ENCODE results near the gene MINDY1. TPM values are rescaled to one million over a fixed set of nuclear protein-coding genes. Genes with fewer than 3 reads are reported as not detected.
A peak's percentile ranks its signal among the peaks of the same experiment; 100 is the strongest.

Gene MINDY1
- total RNA-seq, 1 experiment from 2014 or later, result 6.8 TPM

DNA sequence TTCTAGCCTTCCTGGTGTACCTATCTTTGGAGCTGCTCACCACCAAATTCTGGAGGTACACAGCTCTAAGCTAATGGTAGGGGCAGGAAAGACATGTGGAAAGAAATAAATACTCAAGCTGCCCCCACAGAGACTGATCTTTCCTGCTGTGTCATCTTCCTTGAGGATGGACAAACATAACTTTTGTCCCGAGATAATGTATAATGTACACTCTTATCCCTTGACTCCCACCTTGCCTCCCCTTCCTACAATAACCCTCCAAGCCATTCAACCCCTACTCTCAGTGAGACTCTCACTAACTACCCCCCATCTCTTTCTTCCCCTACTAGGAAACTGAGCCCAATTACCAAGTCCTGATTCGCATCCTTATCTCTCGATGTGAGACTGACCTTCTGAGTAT, 12.5 kb downstream of the MINDY1 start:
- Mint-ChIP-seq H3K4me3 (no peak overlapping the region), H3K36me3 (ENCODE audit: insufficient read depth in 1 of 3, low read depth in 3 of 3) (peaks cover 0 to 6% (median 5%) of the 10 kb centered on the region in 3 experiments; a peak in 3 of 7 replicates), H3K9me3 (no peaks in the 10 kb centered on the region; a peak in 1 of 5 replicates), H3K4me1 (peaks cover 5% of the 10 kb centered on the region in 2 experiments), H3K27me3 (ENCODE audit: low read depth) (no peaks in the 10 kb centered on the region), H3K27ac (0 out of 7 replicates have a peak overlapping the region, but pooled peaks of 1 of the 3 experiments have one; percentile 6)
- no peak overlapping the region for H4K8ac ChIP-seq (replicated peaks; ENCODE audit: insufficient read length, low read depth, low read length)
- no peak overlapping the region for H3T11ph ChIP-seq (ENCODE audit: low read length)
- no peak overlapping the region for H3K4me2 ChIP-seq (ENCODE audit: insufficient read depth, insufficient read length, low read length)
- H2BK20ac ChIP-seq (ENCODE audit: low read depth, low read length, poor library complexity, severe bottlenecking), result no peak overlapping the region
- H2BK15ac ChIP-seq (ENCODE audit: low read depth, low read length), result no peak overlapping the region
- no peaks in the 10 kb centered on the region for H3K79me2 ChIP-seq (ENCODE audit: insufficient read depth, low read length)
- H3K23me2 ChIP-seq (ENCODE audit: insufficient read length, low read depth, low read length, poor library complexity, severe bottlenecking), result no peaks in the 10 kb centered on the region
- H3K9ac ChIP-seq (ENCODE audit: extremely low read depth, insufficient read length, low read length), result no peak overlapping the region
- no peak for DNase-seq
- no peak overlapping the region for H3K4ac ChIP-seq (ENCODE audit: low read depth, low read length)
- no CpG with 5 or more reads among the region's 3 CpGs for WGBS (ENCODE audit: extremely low coverage, insufficient read length, low lambda C conversion rate)
- H2BK12ac ChIP-seq (ENCODE audit: insufficient read length, low read depth, low read length), result no peak overlapping the region
- no peak overlapping the region for H4K91ac ChIP-seq (ENCODE audit: insufficient read length, low read depth, low read length)
- H4K5ac ChIP-seq (ENCODE audit: insufficient read length, low read depth, low read length), result no peak overlapping the region
- TF ChIP-seq, protein P1, sequence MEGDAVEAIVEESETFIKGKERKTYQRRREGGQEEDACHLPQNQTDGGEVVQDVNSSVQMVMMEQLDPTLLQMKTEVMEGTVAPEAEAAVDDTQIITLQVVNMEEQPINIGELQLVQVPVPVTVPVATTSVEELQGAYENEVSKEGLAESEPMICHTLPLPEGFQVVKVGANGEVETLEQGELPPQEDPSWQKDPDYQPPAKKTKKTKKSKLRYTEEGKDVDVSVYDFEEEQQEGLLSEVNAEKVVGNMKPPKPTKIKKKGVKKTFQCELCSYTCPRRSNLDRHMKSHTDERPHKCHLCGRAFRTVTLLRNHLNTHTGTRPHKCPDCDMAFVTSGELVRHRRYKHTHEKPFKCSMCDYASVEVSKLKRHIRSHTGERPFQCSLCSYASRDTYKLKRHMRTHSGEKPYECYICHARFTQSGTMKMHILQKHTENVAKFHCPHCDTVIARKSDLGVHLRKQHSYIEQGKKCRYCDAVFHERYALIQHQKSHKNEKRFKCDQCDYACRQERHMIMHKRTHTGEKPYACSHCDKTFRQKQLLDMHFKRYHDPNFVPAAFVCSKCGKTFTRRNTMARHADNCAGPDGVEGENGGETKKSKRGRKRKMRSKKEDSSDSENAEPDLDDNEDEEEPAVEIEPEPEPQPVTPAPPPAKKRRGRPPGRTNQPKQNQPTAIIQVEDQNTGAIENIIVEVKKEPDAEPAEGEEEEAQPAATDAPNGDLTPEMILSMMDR (conservative IDR thresholded peaks at IDR 0.05), result no peak
- H2AK5ac ChIP-seq (ENCODE audit: insufficient read length, low read length), result no peak overlapping the region
- peaks cover 3% of the 10 kb centered on the region; the same call in 1 of the 2 replicates for H3K4me1 ChIP-seq (ENCODE audit: insufficient read depth, low read length)
- no peak overlapping the region for H2BK5ac ChIP-seq (ENCODE audit: insufficient read length, low read length)
- no peak overlapping the region for H2AFZ ChIP-seq (ENCODE audit: low read length)
- H4K20me1 ChIP-seq (ENCODE audit: control insufficient read depth, insufficient read depth, insufficient read length), result no peaks in the 10 kb centered on the region
- no peaks in the 10 kb centered on the region for H3K27me3 ChIP-seq (ENCODE audit: insufficient read depth, low read length)
- no peak overlapping the region for H3K27ac ChIP-seq (ENCODE audit: insufficient read length, low read depth, low read length)
- H3K14ac ChIP-seq (ENCODE audit: insufficient read depth, low read length), result no peak overlapping the region
- H3K9me3 ChIP-seq (ENCODE audit: control insufficient read depth, low read depth, low read length), result no peaks in the 10 kb centered on the region
- H3K56ac ChIP-seq (ENCODE audit: insufficient read length, low read depth, low read length), result no peak overlapping the region
- no peak overlapping the region for H3K23ac ChIP-seq (ENCODE audit: insufficient read length, low read depth, low read length)
- H2BK120ac ChIP-seq (ENCODE audit: low read depth, low read length, poor library complexity, severe bottlenecking), result no peak overlapping the region
- no peaks in the 10 kb centered on the region for H3K79me1 ChIP-seq (ENCODE audit: insufficient read depth, low read depth, low read length, poor library complexity, severe bottlenecking)
- H3K18ac ChIP-seq (ENCODE audit: insufficient read length, low read depth, low read length), result no peak overlapping the region
